ENCODE results near the gene SKIC8.

SKIC8 gene

GRCh38 chr15:78244101-78244500 lies 55.3 kb downstream of the SKIC8 start:
- H3K27me3 ChIP-seq (ENCODE audit: low read depth, low read length): no peaks in the 10 kb centered on the region
- no peaks in the 10 kb centered on the region for H3K36me3 ChIP-seq (replicated peaks; ENCODE audit: low read depth, low read length)
- no peaks in the 10 kb centered on the region for H3K4me1 ChIP-seq (ENCODE audit: low read length)
- H3K9me3 ChIP-seq (ENCODE audit: insufficient read depth, low read length): no peaks in the 10 kb centered on the region
- H3K4me2 ChIP-seq (ENCODE audit: low read length): no peak overlapping the region
- no peaks in the 10 kb centered on the region for H4K20me1 ChIP-seq (ENCODE audit: insufficient read depth, low read length)
- no peak overlapping the region for H3K27ac ChIP-seq (ENCODE audit: low read length)
- no peak for TF ChIP-seq EZH2phosphoT487 (IDR thresholded peaks at IDR 0.05; ENCODE audit: low read depth)
- no peak overlapping the region for H3K9ac ChIP-seq (ENCODE audit: low read length)
- H2AFZ ChIP-seq (ENCODE audit: low read depth, low read length): no peak overlapping the region
- no peaks in the 10 kb centered on the region for H3K79me2 ChIP-seq (ENCODE audit: low read length)
- H3K4me3 ChIP-seq (ENCODE audit: low read length): no peak overlapping the region

DNA sequence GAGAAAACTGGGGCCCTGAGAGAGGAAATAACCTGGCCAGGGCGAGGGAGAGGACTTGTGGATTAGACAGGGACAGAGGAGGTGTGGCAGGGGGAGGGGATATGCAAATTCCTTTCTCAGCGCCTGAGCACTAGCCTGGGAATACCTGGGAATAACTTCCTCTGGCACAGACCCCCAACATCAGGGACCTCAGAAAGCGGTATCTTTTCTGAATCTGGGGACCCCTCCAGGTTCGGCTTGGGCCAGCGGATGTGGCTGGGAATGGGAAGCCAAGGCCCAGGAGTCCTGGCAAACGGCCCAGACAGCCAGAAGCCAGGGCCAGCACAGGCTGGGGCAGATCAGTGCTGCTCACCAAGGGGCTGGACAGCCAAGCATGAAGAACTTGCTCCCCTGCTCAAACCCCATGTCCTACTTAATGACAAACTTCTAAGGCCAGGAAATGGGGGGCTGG lies 55.9 kb downstream of the SKIC8 start:
- Histone ChIP-seq H3K79me2 (ENCODE audit: low read length) (no peaks in the 10 kb centered on the region), H3K4me3 (ENCODE audit: low read length) (no peak overlapping the region), H4K20me1 (ENCODE audit: insufficient read depth, low read length) (no peaks in the 10 kb centered on the region), H3K9me3 (ENCODE audit: insufficient read depth, low read length) (no peaks in the 10 kb centered on the region), H3K36me3 (replicated peaks; ENCODE audit: low read depth, low read length) (no peaks in the 10 kb centered on the region), H3K4me2 (ENCODE audit: low read length) (no peak overlapping the region), H3K27me3 (ENCODE audit: low read depth, low read length) (no peaks in the 10 kb centered on the region), H3K27ac (ENCODE audit: low read length) (no peak overlapping the region), H3K9ac (ENCODE audit: low read length) (no peak overlapping the region), H3K4me1 (ENCODE audit: low read length) (no peaks in the 10 kb centered on the region), H2AFZ (ENCODE audit: low read depth, low read length) (no peak overlapping the region)
- TF ChIP-seq, protein P1, sequence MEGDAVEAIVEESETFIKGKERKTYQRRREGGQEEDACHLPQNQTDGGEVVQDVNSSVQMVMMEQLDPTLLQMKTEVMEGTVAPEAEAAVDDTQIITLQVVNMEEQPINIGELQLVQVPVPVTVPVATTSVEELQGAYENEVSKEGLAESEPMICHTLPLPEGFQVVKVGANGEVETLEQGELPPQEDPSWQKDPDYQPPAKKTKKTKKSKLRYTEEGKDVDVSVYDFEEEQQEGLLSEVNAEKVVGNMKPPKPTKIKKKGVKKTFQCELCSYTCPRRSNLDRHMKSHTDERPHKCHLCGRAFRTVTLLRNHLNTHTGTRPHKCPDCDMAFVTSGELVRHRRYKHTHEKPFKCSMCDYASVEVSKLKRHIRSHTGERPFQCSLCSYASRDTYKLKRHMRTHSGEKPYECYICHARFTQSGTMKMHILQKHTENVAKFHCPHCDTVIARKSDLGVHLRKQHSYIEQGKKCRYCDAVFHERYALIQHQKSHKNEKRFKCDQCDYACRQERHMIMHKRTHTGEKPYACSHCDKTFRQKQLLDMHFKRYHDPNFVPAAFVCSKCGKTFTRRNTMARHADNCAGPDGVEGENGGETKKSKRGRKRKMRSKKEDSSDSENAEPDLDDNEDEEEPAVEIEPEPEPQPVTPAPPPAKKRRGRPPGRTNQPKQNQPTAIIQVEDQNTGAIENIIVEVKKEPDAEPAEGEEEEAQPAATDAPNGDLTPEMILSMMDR (IDR thresholded peaks at IDR 0.05; ENCODE audit: low read depth, low read length): no peak
- no peak for TF ChIP-seq EZH2phosphoT487 (IDR thresholded peaks at IDR 0.05; ENCODE audit: low read depth)

DNA sequence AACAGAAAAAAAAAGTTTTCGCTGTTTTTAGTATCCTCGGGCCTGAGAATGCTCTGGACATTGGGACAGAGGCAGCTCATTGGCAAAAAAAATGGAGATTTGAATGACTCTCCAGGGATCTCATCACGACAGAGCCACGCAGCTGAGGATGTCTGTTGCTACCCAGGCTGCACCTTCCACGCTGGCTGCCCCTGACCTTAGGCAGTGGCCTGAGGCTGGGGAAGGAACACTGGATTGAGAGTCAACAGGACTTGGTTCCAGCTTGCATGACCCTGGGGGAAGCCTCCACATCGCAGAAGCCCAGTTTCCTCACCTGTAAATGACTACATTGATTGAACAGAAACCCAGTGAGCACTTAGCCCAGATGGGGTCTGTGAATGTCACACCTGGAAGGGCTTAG lies 56.4 kb downstream of the SKIC8 start:
- Histone ChIP-seq H4K20me1 (ENCODE audit: insufficient read depth, low read length) (no peaks in the 10 kb centered on the region), H3K79me2 (ENCODE audit: low read length) (no peaks in the 10 kb centered on the region), H3K27me3 (ENCODE audit: low read depth, low read length) (no peaks in the 10 kb centered on the region), H3K4me3 (ENCODE audit: low read length) (no peak overlapping the region), H3K27ac (ENCODE audit: low read length) (no peak overlapping the region), H3K36me3 (replicated peaks; ENCODE audit: low read depth, low read length) (no peaks in the 10 kb centered on the region), H3K9ac (ENCODE audit: low read length) (no peak overlapping the region), H3K4me2 (ENCODE audit: low read length) (no peak overlapping the region), H3K9me3 (ENCODE audit: insufficient read depth, low read length) (no peaks in the 10 kb centered on the region), H3K4me1 (ENCODE audit: low read length) (no peaks in the 10 kb centered on the region), H2AFZ (ENCODE audit: low read depth, low read length) (no peak overlapping the region)
- no peak for TF ChIP-seq EZH2phosphoT487 (IDR thresholded peaks at IDR 0.05; ENCODE audit: low read depth)
- TF ChIP-seq, protein P1 (IDR thresholded peaks at IDR 0.05; ENCODE audit: low read depth, low read length): no peak

GRCh38 chr15:78242128-78242527 lies 57.3 kb downstream of the SKIC8 start:
- Histone ChIP-seq H2AFZ (ENCODE audit: low read depth, low read length) (no peak overlapping the region), H3K36me3 (replicated peaks; ENCODE audit: low read depth, low read length) (no peaks in the 10 kb centered on the region)
- no peak for TF ChIP-seq EZH2phosphoT487 (IDR thresholded peaks at IDR 0.05; ENCODE audit: low read depth)
- TF ChIP-seq, protein P1 (IDR thresholded peaks at IDR 0.05; ENCODE audit: low read depth, low read length): peak; percentile 50

More at GRCh38 chr15:78242128-78242527, 57.3 kb downstream of the SKIC8 start:
- no peaks in the 10 kb centered on the region for H4K20me1 ChIP-seq (ENCODE audit: insufficient read depth, low read length)
- no peak overlapping the region for H3K27ac ChIP-seq (ENCODE audit: low read length)
- no peak overlapping the region for H3K4me2 ChIP-seq (ENCODE audit: low read length)
- no peaks in the 10 kb centered on the region for H3K9me3 ChIP-seq (ENCODE audit: insufficient read depth, low read length)
- H3K79me2 ChIP-seq (ENCODE audit: low read length): no peaks in the 10 kb centered on the region
- no peak overlapping the region for H3K4me3 ChIP-seq (ENCODE audit: low read length)
- H3K4me1 ChIP-seq (ENCODE audit: low read length): no peaks in the 10 kb centered on the region
- no peaks in the 10 kb centered on the region for H3K27me3 ChIP-seq (ENCODE audit: low read depth, low read length)
- no peak overlapping the region for H3K9ac ChIP-seq (ENCODE audit: low read length)

Data from OCI-LY3 (cell line).